Measurements from ENCODE around the gene TBC1D8B.

TBC1D8B gene

GRCh38 chrX:106899276-106899675 lies 96.8 kb downstream of the TBC1D8B start:
- DNase-seq: no peak

GRCh38 chrX:106899841-106900240 lies 97.4 kb downstream of the TBC1D8B start:
- no peak for DNase-seq

GRCh38 chrX:106901341-106901740 lies 98.9 kb downstream of the TBC1D8B start:
- no peak for DNase-seq

- DNase-seq: no peak
Observed at GRCh38 chrX:106901781-106902219, 99.3 kb downstream of the TBC1D8B start.

- DNase-seq: no peak
Observed at GRCh38 chrX:106902684-106903083, 100.2 kb downstream of the TBC1D8B start.

GRCh38 chrX:106903291-106903824 lies 100.9 kb downstream of the TBC1D8B start, which contains the start of gene RIPPLY1:
Gene RIPPLY1 (minus strand): TSS chrX:106903341. CDS start chrX:106903287, 54 bp downstream.
- no peak for DNase-seq

- DNase-seq: no peak
Observed at GRCh38 chrX:106903856-106904528, 101.5 kb downstream of the TBC1D8B start.

- DNase-seq: no peak
Observed at GRCh38 chrX:106905064-106905708, 102.7 kb downstream of the TBC1D8B start.

- no peak for DNase-seq
Observed at GRCh38 chrX:106906361-106906760, 103.9 kb downstream of the TBC1D8B start.

- no peak for DNase-seq
Observed at GRCh38 chrX:106912864-106913263, 110.4 kb downstream of the TBC1D8B start.

- peak; percentile 5 for DNase-seq
Observed at GRCh38 chrX:106917830-106918500, 115.5 kb downstream of the TBC1D8B start.

- no peak for DNase-seq
Observed at GRCh38 chrX:106919932-106920452, 117.5 kb downstream of the TBC1D8B start, which contains the start of gene CLDN2. Gene CLDN2 (plus strand): TSS chrX:106920402. CDS start chrX:106928229, 7,827 bp downstream.

GRCh38 chrX:106921637-106922036 lies 119.2 kb downstream of the TBC1D8B start:
- DNase-seq: no peak
